Astrocyte (in vitro differentiated cells and primary cell): Measurements from ENCODE around the gene CPNE5. TPM values are rescaled to one million over a fixed set of nuclear protein-coding genes. Genes with fewer than 3 reads are reported as not detected.

Source experiments
- DNase-seq: peaks from one replicate; pipeline ENCODE4 v3.0.0-alpha.2; 2010; ENCODE audit warnings: low read depth
- FAIRE-seq: peaks from 2 replicates; lab custom pipeline; 2011; peaks lifted over from hg19 to GRCh38; lab: Jason Lieb, UNC
- H2AFZ ChIP-seq: 2 replicates; pipeline ENCODE4 v1.6.0; 2012; ENCODE audit warnings: low read depth, low read length, inconsistent platforms
- H3K27ac ChIP-seq: 2 replicates; pipeline ENCODE4 v1.5.1; 2011; ENCODE audit warnings: low read depth, low read length, inconsistent platforms
- H3K27me3 ChIP-seq: 2 replicates; pipeline ENCODE4 v1.6.0; 2011; ENCODE audit warnings: low read length, inconsistent platforms; ENCODE audit not compliant: insufficient read depth
- H3K36me3 ChIP-seq: 2 replicates; pipeline ENCODE4 v1.5.1; 2011; ENCODE audit warnings: low read length, inconsistent platforms; ENCODE audit not compliant: insufficient read depth
- H3K4me1 ChIP-seq: 2 replicates; pipeline ENCODE4 v1.5.1; 2011; ENCODE audit warnings: low read length, inconsistent platforms; ENCODE audit not compliant: insufficient read depth
- H3K4me2 ChIP-seq: 2 replicates; pipeline ENCODE4 v1.6.0; 2012; ENCODE audit warnings: low read length, inconsistent platforms
- H3K4me3 ChIP-seq: 2 replicates; pipeline ENCODE4 v1.5.1; 2011; ENCODE audit warnings: low read depth, mild to moderate bottlenecking, low read length, inconsistent platforms; ENCODE audit not compliant: insufficient read depth
- H3K79me2 ChIP-seq: 2 replicates; pipeline ENCODE4 v1.6.0; 2012; ENCODE audit warnings: mild to moderate bottlenecking, low read length, inconsistent platforms; ENCODE audit not compliant: insufficient read depth
- H3K9ac ChIP-seq: 2 replicates; pipeline ENCODE4 v1.6.0; 2012; ENCODE audit warnings: mild to moderate bottlenecking, low read length, inconsistent platforms
- H3K9me3 ChIP-seq: 2 replicates; pipeline ENCODE4 v1.5.1; 2012; ENCODE audit warnings: low read depth, mild to moderate bottlenecking, low read length, inconsistent platforms; ENCODE audit not compliant: insufficient read depth
- H4K20me1 ChIP-seq: 2 replicates; pipeline ENCODE4 v1.6.0; 2012; ENCODE audit warnings: low read length, inconsistent platforms; ENCODE audit not compliant: insufficient read depth
- H3K27ac Mint-ChIP-seq: one replicate; pipeline ENCODE4 v1.8.0; 2021; ENCODE audit warnings: mild to moderate bottlenecking, mixed read lengths; ENCODE audit not compliant: unreplicated experiment
- H3K27me3 Mint-ChIP-seq: one replicate; pipeline ENCODE4 v1.8.0; 2021; ENCODE audit warnings: low read depth, mixed read lengths; ENCODE audit not compliant: unreplicated experiment
- H3K36me3 Mint-ChIP-seq: one replicate; pipeline ENCODE4 v1.8.0; 2021; ENCODE audit warnings: low read depth, mixed read lengths; ENCODE audit not compliant: unreplicated experiment
- H3K4me1 Mint-ChIP-seq: one replicate; pipeline ENCODE4 v1.8.0; 2021; ENCODE audit warnings: low read depth, mixed read lengths; ENCODE audit not compliant: unreplicated experiment
- H3K4me3 Mint-ChIP-seq: one replicate; pipeline ENCODE4 v1.8.0; 2021; ENCODE audit warnings: mild to moderate bottlenecking, moderate library complexity, mixed read lengths; ENCODE audit not compliant: unreplicated experiment
- H3K9me3 Mint-ChIP-seq: one replicate; pipeline ENCODE4 v1.8.0; 2021; ENCODE audit warnings: mild to moderate bottlenecking, mixed read lengths; ENCODE audit not compliant: unreplicated experiment
- CTCF ChIP-seq: IDR thresholded peaks from 2 replicates; pipeline ENCODE4 v1.5.1; 2011; ENCODE audit warnings: low read depth, mild to moderate bottlenecking, inconsistent platforms, low read length, moderate library complexity; ENCODE audit not compliant: insufficient read depth
- EZH2 ChIP-seq: IDR thresholded peaks from 2 replicates; pipeline ENCODE4 v1.6.1; 2012; ENCODE audit warnings: mild to moderate bottlenecking, low read length, inconsistent platforms; ENCODE audit not compliant: insufficient read depth
- total RNA-seq: library from RNA; stranded (reverse); gene quantifications from 2 replicates; pipeline ENCODE4 v1.2.1, GENCODE V29; 2021

Gene CPNE5
- total RNA-seq, 1 donor from 2014 or later = 0.11 TPM

DNA sequence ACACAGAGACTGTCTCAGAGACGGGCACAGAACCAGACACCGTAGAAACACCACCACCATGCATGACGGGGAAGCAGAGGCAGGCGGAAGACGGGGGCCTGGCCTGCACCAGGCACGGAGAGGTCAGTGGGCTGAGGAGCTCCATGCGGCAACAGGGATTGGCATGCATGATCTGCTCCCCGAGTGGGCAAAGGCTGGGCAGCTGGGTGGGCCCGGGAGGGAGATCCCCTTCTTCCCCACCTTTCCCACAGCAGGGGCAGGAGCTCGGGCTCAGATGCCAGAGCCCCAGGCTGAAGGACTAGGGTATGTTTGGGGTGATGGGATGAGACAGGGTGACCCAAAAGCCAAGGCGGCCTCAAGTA lies 98.4 kb downstream of the CPNE5 start:
- Histone ChIP-seq H3K79me2 (no peaks in the 10 kb centered on the region), H4K20me1 (no peaks in the 10 kb centered on the region), H3K4me3 (no peak overlapping the region), H3K27ac (no peak overlapping the region), H3K27me3 (no peaks in the 10 kb centered on the region), H3K9ac (no peak overlapping the region), H3K4me1 (no peaks in the 10 kb centered on the region), H3K36me3 (no peaks in the 10 kb centered on the region), H3K4me2 (no peak overlapping the region), H3K9me3 (no peaks in the 10 kb centered on the region), H2AFZ (no peak overlapping the region)
- no peak for DNase-seq
- peaks cover 22% of the 10 kb centered on the region for H3K27me3 Mint-ChIP-seq
- H3K9me3 Mint-ChIP-seq = peaks cover 3% of the 10 kb centered on the region
- no peaks in the 10 kb centered on the region for H3K4me1 Mint-ChIP-seq
- no peak for TF ChIP-seq CTCF
- no peak for TF ChIP-seq EZH2
- no peaks in the 10 kb centered on the region for H3K36me3 Mint-ChIP-seq
- no peak for FAIRE-seq
- no peak overlapping the region for H3K27ac Mint-ChIP-seq
- no peak overlapping the region for H3K4me3 Mint-ChIP-seq

- no peak overlapping the region for H3K4me3 Mint-ChIP-seq
- FAIRE-seq = no peak
- TF ChIP-seq EZH2 (no peak), CTCF (no peak)
- H3K27me3 Mint-ChIP-seq = peaks cover 23% of the 10 kb centered on the region
- no peak for DNase-seq
- no peaks in the 10 kb centered on the region for H3K9me3 ChIP-seq
- no peaks in the 10 kb centered on the region for H3K4me1 Mint-ChIP-seq
- H3K27ac ChIP-seq = no peak overlapping the region
- H3K9me3 Mint-ChIP-seq = peaks cover 3% of the 10 kb centered on the region
- no peak overlapping the region for H3K9ac ChIP-seq
- H3K4me3 ChIP-seq = no peak overlapping the region
- peaks cover 3% of the 10 kb centered on the region for H3K4me1 ChIP-seq
- H3K4me2 ChIP-seq = no peak overlapping the region
- H3K36me3 Mint-ChIP-seq = no peaks in the 10 kb centered on the region
- no peak overlapping the region for H3K27ac Mint-ChIP-seq
- H3K27me3 ChIP-seq = no peaks in the 10 kb centered on the region
- H4K20me1 ChIP-seq = no peaks in the 10 kb centered on the region
- no peak overlapping the region for H2AFZ ChIP-seq
- no peaks in the 10 kb centered on the region for H3K79me2 ChIP-seq
- H3K36me3 ChIP-seq = no peaks in the 10 kb centered on the region
Measured at GRCh38 chr6:36739947-36740817, 99.1 kb downstream of the CPNE5 start.

DNA sequence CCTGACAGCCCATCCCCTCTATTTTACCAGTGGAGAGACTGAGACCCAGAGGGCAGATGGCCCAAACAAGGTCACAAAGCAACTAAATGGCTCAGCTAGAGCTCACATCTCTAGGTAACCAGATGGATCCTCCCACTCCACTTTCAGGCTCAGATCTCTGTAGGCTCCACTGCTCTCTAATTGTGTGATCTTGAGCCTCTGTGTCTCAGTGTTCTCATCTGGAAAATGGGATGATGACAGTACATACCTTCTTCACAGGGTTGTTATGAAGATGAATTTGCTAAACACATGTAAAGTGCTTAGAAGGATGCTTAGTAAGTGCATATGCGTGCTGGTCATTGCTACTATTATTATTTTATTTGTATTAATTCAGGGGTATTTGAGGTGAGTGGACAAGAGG lies 101.1 kb downstream of the CPNE5 start:
- Histone ChIP-seq H2AFZ (no peak overlapping the region), H3K79me2 (no peaks in the 10 kb centered on the region), H3K4me1 (peaks cover 6% of the 10 kb centered on the region), H3K27me3 (peaks cover 2% of the 10 kb centered on the region), H3K4me2 (no peak overlapping the region), H3K36me3 (no peaks in the 10 kb centered on the region), H3K9me3 (no peaks in the 10 kb centered on the region), H4K20me1 (no peaks in the 10 kb centered on the region), H3K27ac (no peak overlapping the region), H3K9ac (no peak overlapping the region), H3K4me3 (no peak overlapping the region)
- FAIRE-seq (no peak), DNase-seq (no peak)
- H3K27ac Mint-ChIP-seq = no peak overlapping the region
- H3K4me3 Mint-ChIP-seq = no peak overlapping the region
- H3K4me1 Mint-ChIP-seq = no peaks in the 10 kb centered on the region
- H3K36me3 Mint-ChIP-seq = no peaks in the 10 kb centered on the region
- peaks cover 3% of the 10 kb centered on the region for H3K9me3 Mint-ChIP-seq
- peaks cover 40% of the 10 kb centered on the region for H3K27me3 Mint-ChIP-seq
- no peak for TF ChIP-seq EZH2
- no peak for TF ChIP-seq CTCF
